ENCODE data around the gene TPST2.
A peak's percentile ranks its signal among the peaks of the same experiment; 100 is the strongest.

The TPST2 gene

DNA sequence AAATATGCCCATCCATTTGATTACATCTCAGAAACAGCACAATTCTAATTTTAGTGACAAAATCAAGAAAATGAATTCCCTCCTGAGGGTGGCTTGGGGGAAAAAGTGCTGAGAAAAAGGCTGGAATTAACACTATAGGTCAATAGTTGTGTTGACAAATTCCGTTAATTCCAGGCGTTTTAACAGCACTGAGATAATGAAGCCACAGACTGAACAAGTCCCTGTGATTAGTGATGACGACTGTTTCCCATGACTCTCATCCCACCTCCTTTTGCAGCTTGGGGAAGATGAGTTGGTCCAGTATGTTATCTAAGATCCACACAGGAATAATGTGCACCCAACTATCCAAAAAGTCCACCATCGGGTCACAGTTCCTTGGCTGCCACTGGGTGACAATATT, 93.5 kb downstream of the TPST2 start:
- no peak for DNase-seq (ENCODE audit: low read depth)

DNA sequence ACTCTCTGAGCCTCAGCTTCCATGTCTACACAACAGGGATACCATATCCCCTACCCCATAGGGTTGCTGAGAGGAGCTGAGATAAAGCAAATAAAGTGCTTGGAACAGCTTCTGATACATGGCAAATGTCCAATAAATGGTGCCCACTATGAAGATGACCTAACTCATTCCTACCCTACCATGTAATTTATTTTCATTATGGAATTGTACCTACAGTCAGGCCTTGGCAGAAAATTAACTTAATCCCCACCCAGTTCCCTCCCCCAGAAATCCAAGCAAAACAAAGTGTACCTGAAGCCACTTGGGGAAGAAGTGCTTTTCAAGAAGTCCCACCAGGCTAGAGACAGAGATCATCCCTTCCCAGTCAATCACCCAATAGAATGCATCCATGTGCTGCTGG, 95.4 kb downstream of the TPST2 start:
- DNase-seq (ENCODE audit: low read depth) = no peak

DNA sequence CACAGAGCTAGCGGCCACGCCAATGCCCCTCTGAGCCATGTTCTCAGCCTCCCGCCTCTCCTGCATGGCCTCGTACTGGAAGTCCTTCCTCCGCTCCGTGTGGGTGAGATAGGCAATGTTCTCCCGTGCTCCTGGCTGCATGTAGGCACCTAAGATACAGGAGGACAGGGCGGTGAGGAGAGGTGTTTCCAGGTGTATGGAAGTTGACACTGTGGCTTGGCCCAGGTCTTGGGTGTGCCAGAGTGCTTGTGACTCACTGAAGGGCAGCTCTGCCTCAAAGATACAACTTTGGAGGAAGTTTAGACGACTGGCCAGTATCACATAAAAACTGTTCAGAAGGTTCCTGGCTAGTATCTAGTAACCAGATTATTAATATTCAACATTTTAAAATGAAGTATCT, 97.7 kb downstream of the TPST2 start:
- no peak for DNase-seq (ENCODE audit: low read depth)

DNA sequence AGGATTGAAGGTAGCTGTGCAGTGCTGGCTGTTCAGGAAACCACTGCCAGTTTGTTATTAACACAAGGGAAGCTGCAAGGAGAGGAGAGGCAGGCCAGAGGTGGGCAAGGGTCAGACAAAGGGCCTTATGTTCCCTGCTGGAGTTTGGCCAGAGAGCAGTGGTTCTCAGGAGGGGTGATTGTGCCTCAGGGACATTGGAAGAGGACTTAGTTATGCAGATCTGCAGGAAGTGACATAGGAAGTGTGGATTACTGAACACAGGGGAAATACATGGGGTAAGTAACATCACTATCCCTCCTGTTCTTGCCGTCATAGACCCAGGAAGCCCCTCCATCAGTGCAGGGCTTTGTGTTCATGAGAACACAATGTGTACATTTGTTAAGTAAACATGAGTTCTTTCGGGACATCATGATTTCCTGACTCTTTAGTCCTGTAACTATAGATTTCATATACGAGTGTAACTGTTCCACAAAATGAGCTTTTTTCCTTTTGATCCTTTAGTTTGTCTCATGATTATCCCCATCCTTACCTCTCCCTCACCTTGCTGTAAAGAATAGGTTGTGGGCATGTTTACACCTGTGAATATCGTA, 100.4 kb downstream of the TPST2 start:
- DNase-seq (ENCODE audit: low read depth) = no peak

DNA sequence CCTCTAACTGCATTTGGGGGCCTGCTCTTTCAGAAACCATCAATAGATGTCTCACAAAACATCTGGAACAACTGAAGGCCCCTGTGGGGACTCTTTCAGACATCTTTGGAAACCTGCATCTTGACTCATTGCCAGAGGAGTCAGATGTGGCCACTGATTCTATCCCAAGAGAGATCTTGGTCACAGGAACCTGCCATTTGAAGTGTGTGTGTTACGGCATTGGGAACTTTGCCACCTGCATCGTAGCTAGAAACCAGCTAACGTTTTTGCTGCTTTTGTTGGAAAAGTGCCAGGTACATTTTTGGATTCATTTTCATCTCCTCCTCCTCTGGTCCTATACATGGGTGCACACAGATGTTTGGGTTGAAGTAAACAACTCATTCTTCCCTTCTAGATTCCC, 101.9 kb downstream of the TPST2 start:
- no peak for DNase-seq (ENCODE audit: low read depth)

DNA sequence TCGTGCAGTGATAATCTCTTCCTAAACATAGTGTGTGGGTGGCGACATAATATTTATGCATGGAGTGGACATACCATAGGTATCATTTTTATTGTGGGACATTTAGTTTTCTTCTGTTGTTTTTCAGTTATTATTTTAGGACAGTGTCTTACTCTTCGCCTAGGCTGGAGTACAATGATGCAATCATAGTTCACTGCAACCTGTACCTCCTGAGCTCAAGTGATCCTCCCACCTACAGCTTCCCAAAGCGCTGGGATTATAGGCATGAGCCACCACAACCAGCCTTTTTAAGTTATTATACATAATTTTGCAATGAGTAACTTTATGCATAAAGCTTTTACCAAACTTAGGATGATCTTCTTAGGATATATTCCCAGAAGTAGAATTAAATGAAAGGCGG, 103.5 kb downstream of the TPST2 start:
- no peak for DNase-seq (ENCODE audit: low read depth)

DNA sequence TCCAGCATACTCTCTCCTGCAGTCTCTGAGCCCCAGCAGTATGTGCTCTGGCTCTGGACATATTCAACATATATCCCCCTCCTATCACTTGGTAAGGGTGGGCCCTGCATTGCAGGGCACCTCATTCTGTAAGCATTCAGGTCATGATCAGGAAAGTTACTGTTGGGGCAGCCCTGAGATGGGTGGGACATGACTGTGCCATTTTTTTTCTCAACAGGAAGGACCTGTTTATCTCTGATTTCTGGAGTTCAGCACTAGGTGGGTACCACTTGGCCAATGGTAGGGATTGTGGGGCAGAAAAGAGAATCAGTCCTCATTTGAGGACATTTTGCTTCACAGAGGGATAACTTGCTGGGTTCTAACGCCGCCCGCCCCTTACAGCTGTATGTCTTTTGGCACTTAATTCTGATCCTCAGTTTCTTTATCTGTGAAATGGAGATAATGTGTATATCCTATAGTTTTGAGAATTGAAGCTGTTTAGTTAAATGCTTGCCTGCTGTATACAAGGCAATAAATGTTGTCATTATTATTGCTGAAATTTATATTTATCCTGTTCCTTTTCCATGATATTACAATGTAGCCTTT, 104.0 kb downstream of the TPST2 start:
- no peak for DNase-seq (ENCODE audit: low read depth)

DNA sequence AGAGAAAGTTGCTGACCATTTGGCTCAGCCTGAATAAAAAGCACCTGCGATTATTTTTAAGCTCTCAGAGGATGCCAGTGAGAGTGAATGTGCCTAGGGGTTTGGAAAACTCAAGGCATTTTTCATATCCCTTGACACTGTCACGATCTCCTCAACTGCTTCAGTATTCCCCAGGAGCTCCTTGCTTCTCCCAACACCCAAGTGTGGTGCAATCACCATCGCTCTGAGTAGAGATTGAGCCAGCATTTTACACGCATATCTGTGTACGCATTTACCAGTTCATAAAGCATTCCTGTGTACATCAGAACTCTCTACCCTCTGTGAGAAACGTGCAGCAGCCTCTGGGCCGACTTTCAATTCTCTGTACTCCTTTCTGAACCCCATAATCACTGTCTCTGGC, 104.9 kb downstream of the TPST2 start:
- DNase-seq (ENCODE audit: low read depth) = no peak

DNA sequence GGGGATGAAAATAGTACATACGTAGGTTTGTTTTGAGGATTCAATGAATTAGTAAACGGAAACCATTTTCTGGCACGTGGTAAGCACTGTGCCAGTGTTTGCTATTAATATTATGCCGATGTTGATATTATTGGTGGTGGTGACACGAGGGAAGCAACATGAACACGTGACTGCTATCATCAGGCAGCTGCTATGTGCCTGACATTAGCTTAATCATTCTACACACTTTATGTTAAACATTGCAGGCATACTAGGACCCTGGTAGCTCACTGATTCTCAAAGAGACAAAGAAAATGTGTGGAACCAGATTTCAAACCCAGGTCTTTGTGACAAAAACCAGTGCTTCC, 105.6 kb downstream of the TPST2 start:
- DNase-seq (ENCODE audit: low read depth) = no peak

DNA sequence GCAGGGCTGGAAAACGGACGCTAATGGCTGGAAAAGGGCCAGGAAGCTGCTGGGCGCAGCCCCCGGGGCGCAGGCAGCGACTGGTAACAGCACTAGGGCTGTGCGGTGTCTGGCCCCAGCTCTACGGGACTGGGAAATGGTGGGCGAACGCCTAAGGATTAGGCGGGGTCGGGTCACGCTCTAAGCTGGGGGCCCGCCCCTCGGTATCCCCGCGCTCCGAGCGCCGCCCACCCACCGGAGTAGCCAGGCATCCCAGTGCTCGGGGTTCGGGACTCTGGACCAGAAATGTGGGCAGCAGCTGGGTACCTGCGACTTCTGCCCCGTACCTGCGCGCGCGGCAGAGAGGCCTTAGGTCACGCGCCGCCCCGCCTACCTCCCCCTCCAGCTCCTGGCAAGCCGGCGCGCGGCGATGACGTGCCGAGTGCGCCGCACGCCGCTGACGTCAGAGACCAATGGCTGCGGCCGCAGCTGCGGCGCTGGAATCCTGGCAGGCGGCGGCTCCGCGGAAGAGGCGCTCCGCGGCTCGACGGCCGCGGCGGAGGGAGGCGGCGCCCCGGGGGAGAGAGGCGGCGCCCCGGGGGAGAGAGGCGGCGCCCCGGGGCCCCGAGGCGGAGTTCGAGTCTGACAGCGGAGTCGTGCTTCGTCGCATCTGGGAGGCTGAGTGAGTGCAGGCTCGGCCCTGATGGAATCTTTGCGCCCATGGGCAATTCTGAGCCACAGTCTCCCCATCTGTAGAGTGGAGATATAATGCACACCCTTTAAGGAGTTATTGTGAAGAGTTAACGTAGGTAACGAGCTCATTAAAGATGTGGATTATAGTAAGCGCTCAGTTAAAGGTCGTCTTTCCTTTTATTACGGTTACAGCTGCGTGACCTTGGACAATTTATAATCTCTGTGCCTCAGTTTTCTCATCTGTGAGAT, 106.2 kb downstream of the TPST2 start, which contains the start of the genes HPS4 and SRRD:
Gene HPS4 (minus strand): TSS at position 345 of the 921 bp plus-strand sequence. CDS start 2,021 bp downstream, outside the sequence.
Gene SRRD (plus strand): TSS at position 439 of the 921 bp plus-strand sequence. CDS start 14 bp downstream, at position 453.
- peak; percentile 71 for DNase-seq (ENCODE audit: low read depth)

DNA sequence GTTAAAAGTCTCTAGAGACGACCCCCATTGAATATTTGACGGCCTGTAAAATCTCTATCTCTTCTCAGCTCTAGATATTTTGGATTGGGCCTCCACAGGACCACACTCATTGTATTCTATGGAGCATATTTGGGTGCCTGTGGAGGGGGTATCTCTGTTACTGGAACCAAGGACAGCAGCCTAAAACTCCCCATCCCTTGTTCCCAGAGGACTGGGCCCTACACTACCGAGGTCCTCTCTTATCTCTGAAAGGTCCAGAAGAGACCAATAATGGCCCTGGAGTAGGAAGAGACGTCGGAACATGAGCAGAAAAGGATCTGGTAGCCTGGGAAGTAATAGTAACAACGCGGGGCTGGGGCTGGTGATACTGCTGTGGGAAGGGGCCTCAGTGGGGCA, 106.9 kb downstream of the TPST2 start:
- DNase-seq (ENCODE audit: low read depth) = no peak

DNA sequence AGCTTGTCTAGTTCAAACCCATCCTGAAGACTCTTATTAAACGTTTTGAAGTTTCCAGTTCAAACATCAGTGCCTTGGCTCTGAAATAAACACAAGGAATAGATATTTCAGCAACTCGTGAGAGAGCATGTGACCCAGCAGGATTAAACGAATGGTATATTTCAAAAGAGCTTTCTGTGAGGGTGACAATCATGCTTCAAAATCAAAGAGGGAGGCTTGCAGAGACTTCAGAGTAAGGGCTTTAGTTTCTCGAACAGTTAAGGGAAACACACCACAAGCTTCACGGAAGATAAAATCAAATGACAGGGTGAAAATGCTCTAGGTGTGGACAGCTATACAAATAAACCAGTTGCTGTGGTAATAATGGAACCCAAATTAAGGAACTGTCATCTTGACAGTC, 107.8 kb downstream of the TPST2 start:
- no peak for DNase-seq (ENCODE audit: low read depth)

DNA sequence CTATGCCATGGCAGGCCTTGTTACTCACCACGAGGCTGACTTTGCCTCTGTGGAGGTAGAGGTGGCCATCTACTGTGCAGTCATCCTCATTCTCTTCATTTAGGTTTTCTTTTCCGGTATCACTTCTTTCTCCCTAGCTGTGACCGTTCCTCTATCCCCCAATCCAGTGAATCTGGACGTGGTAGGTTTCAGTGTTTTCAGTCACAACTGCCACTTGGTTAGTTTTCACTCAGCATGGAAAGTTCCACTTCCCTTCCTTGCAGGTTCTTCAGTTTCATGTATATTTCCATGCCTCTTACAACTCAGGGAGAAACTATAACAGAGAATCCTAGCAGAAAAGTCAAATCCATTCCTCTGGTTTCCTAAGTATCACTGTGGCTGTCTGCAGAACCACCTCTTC, 108.2 kb downstream of the TPST2 start:
- no peak for DNase-seq (ENCODE audit: low read depth)

DNA sequence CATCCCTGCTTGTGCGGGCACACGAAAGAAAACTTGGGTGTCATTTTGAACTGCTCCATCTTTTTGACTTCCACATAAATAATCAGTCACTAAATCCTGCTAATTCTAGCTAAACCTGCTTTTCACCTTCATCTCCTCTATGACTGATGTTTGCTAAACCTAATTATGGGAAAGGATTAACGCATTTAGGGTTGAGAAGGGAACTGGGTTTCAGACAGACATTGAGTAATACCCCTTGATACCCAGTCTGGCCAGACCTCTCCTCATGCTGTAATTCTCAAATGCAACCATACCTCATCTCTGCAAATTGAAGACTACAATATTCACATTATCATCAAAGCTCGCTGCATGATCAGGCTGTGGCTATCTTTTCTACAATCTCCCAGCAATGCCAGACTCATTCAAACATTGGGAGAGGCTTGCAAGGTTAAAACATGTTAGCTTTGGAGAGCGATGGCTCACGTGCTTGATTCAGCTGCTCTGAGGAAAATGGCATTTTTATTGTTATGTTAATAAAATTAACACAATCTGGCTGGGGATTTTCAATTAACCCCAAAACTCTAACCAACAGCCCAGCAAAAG, 108.7 kb downstream of the TPST2 start:
- no peak for DNase-seq (ENCODE audit: low read depth)

DNA sequence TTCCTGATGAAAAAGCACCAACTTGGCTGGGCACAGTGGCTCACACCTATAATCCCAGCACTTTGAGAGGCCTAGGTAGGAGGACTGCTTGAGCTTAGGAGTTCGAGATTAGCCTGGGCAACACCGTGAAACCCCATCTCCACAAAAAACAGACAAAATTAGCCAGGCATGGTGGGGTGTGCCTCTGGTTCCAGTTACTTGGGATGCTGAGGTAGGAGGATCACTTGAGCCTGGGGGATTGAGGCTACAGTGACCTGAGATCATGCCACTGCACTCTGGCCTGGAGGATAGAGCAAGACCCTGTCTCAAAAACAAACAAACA, 109.4 kb downstream of the TPST2 start:
- DNase-seq (ENCODE audit: low read depth) = no peak

DNA sequence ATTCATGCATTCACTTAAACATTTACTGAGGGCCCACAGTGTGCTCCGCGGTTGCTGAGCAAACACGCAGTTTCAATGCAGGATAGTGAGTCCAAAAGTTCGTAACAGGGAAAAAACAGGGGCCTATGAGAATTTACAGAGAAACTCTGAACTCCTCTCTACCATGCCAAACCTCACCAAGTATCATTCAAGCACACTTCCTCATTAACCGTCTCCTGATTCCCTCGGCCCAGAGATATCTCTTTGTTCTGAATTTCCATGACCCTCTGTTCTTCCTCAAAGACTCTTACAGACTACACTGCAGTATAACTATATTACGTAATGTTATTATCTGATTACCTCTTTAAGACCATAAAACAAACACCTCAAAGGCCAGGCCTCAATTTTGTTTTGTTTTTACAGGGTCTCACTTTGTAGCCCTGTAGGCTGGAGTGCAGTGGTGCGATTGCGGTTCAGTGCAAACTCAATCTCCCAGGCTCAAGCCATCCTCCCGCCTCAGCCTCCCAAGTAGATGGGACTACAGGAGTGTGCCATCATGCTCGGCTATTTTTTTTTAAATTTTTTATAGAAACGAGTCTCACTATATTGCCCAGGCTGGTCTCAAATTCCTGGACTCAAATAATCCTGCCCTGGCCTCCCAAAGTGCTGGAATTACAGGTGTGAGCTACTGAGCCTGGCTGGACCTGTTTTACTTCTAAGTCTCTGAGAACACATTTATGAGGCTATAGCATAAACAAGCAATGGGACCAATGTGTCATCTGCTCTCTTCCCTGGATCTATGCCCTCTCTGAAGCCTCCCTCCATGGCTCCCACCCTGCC, 109.9 kb downstream of the TPST2 start:
- no peak for DNase-seq (ENCODE audit: low read depth)

DNA sequence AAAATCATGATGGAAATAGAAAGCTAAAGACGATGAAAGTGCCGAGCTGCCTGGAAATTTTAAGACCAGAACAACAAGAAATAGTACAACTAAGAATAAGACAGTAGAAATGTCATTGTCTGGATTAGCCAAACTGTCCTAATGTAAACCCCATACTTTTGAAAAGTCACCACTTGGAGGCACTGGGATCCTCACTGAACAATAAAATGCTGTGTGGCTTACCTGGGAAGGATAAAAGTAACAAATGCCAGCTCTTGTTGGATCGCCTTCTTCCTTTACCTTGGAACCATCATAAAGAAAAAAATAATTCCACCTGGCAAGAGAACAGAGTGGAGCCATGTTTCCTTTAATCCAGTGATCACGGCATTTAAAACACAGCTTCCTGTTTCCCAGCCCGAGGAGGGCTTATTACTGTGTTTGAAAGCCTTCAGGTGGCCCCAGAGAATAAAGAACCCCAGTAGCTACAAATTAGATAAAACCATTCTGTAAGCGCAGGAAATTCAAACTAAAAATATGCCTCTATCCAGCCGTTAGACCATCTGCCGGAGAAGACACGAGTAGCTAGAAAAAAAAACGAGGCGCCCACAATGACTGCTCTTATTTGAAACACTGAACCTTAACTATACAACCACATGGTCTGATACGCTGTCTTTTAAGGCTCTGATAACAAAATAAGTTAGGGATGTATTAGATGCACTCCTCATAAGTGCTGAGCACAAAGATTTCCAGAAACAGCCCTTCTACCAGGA, 110.7 kb downstream of the TPST2 start:
- DNase-seq (ENCODE audit: low read depth) = no peak

DNA sequence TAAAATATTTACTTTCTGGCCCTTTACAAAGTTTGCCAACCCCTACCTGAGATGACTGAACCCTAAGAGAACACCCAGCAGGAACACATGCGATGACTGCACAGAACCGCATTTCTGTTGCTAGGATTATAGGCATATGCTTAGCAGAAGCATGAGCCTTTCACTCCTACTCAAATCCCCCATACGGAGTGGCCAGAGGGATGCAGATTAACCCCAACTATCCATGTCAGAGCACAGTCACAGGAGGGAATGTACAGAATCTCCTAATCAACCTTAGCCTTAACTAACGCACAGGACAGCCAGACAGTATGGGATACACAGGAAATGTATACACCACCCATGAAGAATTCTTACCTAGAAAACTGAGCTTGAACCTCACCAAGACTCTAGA, 112.6 kb downstream of the TPST2 start:
- DNase-seq (ENCODE audit: low read depth) = no peak

DNA sequence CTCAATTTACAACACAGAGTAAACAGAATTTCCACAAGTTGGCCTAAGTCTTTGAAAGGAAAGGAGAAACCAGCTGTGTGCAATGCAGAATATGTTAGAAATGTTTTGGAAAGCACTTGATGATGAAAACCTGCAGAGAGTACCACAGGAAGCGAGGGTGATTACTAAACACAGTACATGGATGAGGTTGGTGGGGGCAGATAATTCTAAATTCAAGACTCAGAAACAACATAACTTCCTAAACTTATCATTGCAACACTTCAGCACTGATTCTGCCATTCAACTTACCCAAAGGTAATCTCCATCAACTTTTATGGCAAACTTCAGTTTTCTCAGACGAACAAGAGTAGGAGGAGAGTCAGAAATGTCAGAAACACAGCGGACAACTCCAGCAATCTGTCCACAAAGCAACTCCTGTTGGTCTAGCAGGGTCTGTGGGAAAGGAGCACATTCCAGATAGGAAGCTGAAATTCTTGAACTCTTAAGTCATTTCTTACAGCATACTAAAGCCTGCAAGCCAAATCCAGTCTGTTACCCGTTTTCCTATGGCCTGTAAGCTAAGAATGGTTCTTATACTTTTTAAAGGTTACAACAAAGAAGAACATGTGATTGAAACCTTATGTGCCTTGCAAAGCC, 113.1 kb downstream of the TPST2 start:
- DNase-seq (ENCODE audit: low read depth) = no peak

DNA sequence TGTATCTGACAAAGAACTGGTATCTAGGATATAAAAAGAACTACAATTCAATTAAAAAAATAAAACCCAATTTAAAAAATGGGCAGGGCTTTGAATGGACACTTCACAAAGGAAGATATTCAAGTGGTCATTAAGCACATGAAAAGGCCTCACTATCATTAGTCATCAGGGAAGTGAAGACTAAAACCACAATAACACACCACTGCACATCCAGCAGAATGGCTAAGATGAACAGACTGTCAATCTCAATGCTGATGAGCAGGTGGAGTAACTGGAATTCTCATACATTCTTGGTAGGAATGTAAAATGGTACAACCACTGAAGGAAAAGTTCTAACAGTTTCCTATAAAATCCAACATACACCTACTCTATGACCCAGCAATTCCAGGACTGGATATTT, 115.2 kb downstream of the TPST2 start:
- DNase-seq (ENCODE audit: low read depth) = no peak
